HG03103 (cell line): Measurements from ENCODE around the gene TDRD3.
A peak's percentile ranks its signal among the peaks of the same experiment; 100 is the strongest.
"Not testable (repeated sequence)": the region's sequence is repeated elsewhere in the genome, so short reads cannot be mapped to it uniquely, and the experiment has no call there.

ENCODE experiments used
- ATAC-seq: cut with Tn5 transposase; IDR thresholded peaks from one replicate; pipeline ENCODE4 v1.9.1; 2021; ENCODE audit warnings: low read depth; ENCODE audit not compliant: unreplicated experiment

Gene TDRD3

DNA sequence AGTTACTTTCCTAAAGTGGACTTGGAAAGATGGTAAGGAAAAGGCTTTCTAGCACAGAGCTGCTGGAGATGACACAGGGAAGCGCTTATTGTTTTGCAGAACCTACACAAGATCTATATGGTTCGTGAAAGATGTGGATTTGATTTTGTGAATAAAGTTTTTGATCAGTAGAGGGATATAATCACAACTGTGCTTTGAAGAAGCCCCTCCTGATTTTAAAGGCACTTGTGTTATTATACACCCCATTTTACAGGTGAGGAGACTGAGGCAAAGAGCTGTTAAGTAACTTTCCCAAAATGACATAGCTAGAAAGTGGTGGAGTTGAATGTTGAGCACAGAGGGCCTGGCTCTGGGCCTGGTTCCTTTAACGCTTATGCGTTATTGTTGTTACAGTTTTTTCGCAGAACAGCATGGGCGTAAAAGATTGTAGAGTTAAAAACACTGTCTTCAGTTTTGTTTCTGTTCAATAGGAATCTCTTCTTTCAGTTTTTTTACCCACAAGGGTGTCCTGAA, 1.4 kb downstream of the TDRD3 start:
- no peak for ATAC-seq

DNA sequence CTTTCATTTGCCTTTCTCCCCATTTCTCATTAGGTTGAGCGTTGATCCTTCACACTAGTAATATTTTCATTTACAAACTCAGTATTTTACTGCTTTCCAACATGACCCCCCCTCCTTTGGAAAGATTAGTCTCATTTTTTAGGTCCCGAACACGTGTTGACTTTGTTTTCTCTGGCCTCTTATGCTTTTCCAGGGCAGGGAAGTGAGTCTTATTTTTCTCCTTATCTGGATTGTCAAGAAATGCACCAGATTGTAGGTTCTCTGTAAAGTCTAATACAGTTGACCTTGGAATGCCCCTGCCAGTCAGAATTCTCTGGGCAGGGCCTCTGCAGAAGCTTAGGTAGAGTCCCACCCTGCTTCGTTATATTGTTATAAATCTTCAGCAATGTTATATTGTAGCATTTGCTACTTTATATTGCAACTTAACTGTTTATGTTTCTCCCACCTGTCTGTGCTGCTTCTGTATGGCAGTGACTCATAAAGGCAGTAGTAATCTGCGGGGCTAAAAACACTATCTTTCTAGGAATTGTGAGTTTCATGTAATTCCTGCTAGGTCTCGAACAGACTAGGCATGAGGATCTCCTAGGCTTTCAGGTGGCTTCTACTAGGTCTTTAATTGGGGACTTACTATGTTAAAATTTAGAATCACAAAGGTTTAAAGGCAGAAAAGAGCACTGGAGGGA, 2.0 kb downstream of the TDRD3 start:
- ATAC-seq, result no peak

DNA sequence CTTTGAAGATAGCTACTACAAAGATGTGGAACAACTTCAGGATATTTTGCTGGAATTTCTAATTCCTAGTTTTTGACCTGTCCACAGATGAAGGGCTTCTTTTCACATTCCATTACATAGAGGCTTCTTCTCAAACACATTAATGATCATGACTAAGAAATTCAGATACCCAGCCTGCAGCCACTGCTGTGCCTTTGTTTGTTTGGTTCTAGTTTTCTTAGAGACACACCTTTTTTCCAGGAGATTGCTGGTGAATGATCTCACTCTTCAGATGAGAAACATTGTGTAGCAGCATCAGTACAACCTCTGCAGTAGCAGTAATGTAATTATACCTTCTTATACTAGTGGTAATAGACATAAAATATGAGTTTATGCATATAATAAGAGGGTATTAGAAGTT, 5.0 kb downstream of the TDRD3 start:
- ATAC-seq, result no peak

DNA sequence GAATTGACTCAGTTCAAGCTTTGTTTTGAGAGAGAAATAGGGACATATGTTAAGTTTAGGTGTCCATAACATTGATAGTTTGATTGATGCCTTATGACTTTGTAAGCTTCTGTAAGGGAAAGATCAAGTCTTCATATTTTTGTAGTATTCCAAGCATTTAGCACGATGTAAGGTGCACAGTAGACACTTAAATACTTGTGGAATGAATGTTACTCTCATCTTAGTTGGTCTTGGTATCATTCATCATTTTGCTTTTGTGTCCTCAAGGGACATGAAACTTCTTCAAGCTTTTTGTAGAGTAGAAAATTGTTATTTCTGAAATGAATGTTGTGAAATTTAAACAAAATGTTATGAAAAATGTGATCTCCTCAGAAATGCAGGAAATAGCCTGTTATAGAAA, 10.1 kb downstream of the TDRD3 start:
- no peak for ATAC-seq

DNA sequence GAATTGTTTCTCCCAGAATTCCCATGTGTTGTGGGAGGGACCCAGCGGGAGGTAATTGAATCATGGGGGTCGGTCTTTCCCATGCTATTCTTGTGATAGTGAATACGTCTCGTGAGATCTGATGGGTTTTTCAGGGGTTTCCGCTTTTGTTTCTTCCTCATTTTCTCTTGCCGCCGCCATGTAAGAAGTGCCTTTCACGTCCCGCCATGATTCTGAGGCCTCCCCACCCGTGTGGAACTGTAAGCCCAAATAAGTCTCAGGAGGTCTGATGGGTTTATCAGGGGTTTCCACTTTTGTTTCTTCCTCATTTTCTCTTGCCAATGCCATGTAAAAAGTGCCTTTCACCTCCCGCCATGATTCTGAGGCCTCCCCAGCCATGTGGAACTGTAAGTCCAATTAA, 10.8 kb downstream of the TDRD3 start:
- not testable (repeated sequence) for ATAC-seq

DNA sequence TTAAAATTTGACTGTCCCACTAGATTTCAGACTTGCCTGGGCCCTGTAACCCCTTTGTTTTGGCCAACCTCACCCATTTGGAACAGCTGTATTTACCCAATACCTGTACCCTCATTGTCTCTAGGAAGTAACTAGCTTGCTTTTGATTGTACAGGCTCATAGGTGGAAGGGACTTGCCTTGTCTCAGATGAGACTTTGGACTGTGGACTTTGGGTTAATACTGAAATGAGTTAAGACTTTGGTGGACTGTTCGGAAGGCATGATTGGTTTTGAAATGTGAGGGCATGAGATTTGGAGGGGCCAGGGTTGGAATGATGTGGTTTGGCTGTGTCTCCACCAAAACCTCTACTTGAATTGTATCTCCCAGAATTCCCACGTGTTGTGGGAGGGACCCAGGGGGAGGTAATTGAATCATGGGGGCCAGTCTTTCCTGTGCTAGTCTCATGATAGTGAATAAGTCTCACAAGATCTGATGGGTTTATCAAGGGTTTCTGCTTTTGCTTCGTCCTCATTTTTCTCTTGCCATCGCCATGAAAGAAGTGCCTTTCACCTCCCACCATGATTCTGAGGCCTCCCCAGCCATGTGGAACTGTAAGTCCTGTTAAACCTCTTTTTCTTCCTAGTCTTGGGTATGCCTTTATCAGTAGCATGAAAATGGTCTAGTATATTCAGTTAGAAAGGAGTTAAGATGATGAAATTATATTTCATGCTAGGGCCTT, 12.7 kb downstream of the TDRD3 start:
- ATAC-seq, result not testable (repeated sequence)

DNA sequence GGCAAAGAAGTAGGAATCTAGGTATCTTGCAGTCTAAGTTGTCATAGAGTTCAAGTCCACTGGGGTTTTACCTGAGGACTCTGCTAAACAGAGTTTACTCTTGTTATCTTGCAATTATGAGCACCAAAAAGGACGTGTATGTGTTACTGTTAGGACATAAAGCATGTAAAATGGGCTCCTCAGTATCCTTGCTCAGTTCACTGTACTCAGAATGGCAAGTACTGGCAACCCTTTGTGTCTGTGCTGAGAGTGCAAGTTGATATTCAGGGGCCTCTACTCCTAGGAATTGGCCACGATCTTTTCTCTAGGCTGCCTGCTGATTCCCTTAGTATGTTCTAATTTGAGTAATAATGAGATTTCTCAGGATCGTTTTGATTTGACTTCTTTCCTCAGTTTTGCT, 13.3 kb downstream of the TDRD3 start:
- no peak for ATAC-seq

DNA sequence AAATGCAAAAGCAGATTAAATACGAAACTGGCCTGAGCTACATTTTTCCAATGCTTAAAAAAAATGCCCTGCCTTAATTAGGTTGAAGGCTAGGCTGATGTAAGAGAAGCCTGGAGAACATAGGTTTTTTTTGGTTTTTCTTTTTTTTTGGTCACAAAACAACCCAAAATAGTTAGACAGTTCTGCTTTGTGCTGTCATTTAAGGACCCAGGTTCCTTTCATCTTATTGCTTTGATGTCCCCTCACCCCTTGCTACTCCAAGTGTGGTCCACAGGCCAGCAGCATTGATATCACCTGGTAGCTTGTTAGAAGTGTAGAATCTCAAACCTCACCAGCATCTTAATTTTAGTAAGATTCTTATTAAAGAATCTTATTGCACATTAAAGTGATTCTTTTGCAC, 14.4 kb downstream of the TDRD3 start:
- ATAC-seq, result no peak

DNA sequence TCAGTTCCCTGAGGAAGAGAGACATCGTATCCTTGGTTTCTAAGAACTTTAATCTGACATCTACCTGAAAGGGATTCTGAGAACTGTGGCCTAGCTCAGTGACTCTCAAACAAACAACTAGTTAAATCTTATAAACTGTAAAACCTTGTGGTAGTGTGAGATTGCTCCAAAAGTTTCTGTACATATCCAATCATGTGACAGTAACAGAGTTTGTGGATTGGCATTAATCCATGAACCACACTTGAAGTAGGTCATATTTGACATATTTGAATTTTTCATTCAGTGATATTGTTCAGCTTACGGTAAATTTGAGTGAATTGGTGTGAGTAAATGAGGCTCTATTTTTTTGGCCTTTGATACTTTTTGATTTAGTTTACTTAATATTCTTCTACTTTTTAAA, 15.0 kb downstream of the TDRD3 start:
- ATAC-seq, result no peak

DNA sequence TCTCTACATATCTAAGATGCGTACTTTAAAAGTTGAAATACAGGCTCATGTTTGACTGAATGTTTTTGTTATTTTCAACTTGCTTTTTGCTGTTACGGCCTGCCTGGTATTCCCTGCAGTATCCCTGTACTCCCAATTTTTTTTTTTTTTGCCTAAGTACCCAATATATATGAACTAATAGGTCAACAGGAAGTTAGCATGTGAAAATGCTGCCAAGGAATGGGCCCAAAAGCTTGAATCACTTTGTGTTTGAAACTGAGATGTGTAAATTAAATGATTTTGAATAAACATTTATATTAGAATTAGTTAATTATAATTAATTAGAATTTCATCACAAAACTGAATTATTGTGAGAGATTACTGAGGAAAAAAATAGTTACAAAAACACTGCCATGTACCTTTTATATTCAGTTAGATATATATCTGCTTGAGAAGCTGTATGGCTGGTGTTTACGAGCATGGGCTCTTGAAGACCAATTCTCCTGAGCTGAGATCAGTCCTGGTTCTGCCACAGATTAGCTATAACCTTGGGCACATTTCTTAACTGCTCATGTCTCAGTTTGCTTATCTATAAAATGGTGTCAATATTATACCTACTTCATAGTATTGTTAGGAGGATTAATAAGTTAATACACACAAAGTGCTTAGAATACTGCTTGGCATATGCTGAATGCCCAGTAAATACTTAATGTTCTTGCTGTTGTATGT, 16.0 kb downstream of the TDRD3 start:
- no peak for ATAC-seq

DNA sequence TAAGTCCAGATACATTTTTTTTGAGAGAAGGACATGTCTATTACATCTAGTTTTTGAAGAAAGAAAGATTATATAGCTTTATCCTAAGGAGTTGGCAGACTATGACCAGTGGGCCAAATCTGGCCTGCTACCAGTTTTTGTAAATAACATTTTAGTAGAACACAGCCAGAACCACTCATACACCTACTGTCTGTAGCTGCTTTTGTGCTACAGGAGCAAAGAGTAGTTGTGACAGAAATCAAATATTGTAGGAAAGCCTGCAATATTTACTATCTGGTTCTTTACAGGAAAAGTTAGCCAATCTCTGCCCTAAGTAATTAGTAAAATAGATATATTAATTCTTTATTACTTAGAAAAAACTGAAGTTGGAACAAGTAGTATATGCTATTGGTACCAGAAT, 17.2 kb downstream of the TDRD3 start:
- ATAC-seq, result no peak

DNA sequence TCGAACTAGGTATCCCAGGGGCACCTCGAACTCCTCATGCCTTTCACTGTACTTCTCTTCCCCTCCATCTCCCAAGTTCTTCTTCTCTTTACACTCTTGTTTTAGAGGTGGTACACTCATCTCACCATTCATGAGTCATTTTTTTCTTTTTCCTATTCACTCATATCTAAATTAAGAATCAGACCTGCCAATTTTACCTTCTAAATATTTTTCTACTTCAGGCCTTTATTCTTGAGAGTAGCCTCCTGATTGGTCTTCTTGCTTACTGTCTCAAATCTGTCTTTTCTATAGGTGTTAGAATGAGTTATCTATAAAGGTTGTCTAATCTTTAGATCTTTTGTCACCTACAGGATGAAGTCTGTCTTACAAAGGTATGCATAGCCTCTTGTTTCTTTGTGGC, 20.7 kb downstream of the TDRD3 start:
- no peak for ATAC-seq

DNA sequence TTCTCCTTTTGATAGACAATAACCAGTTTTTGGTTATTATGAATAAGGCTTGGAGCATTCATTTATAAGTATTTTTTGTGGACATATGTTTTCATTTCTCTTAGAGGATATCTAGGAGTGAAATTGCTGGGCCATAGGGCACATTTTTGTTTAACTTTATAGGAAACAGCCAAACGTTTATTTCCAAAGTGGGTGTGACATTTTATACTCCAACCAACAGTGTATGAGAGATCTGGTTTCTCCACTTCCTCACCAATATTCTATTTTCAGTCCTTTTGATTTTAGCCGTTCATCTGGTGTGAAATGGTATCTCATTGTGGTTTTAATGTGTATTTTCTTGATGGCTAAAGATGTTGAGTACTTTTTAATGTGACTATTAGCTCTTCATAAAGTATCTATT, 21.9 kb downstream of the TDRD3 start:
- ATAC-seq, result no peak

DNA sequence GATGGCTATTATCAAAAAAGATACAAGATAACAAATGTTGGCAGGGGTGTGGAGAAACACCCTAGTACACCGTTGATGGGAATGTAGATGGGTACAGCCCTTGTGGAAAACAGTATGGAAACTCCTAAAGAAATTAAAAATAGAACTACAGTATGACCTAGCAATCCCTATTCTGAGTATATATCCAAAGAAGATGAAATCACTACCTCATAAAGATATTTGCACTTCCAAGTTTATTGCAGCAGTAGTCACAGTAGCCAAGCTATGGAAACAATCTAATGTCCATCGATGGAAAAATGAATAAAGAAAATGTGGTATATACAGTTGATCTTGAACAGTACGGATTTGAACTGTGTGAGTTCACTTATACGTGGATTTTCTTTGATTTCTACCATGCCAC, 28.3 kb downstream of the TDRD3 start:
- no peak for ATAC-seq

DNA sequence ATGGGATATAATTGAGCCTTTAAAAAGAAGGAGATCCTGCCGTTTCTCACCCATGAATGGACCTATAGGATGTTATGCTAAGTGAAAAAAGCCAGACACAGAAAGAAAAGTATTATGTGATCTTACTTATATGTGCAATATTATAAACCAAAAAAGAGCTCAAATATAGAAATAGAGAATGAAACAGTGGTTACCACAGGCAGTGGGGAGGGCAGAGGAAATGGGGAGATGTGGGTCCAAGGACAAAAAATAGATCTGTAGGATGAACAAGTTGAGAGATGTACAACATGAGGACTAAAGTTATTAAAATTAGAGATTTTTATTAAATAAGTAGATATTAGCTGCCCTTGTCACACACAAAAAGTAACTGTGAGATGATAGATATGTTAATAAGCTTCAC, 29.1 kb downstream of the TDRD3 start:
- no peak for ATAC-seq

DNA sequence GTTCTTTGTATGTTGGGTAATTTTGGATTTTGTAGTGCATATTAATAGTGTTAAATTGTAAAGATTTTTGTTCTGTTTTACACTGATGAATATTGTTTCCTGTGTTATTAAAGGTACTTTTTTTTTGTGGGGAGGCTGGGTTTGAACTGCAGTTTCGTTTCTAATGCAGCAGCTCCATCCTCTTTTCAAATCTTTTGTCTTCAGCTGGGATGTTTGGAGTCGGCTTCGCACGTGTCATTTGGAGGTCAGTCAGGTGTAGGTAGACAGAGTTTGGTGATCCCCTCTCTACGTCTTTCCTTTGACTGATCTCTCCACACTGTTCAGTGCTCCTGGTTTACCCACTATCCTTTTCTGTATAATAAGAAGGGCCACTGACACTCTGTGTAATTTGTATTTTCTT, 30.3 kb downstream of the TDRD3 start:
- ATAC-seq, result no peak

DNA sequence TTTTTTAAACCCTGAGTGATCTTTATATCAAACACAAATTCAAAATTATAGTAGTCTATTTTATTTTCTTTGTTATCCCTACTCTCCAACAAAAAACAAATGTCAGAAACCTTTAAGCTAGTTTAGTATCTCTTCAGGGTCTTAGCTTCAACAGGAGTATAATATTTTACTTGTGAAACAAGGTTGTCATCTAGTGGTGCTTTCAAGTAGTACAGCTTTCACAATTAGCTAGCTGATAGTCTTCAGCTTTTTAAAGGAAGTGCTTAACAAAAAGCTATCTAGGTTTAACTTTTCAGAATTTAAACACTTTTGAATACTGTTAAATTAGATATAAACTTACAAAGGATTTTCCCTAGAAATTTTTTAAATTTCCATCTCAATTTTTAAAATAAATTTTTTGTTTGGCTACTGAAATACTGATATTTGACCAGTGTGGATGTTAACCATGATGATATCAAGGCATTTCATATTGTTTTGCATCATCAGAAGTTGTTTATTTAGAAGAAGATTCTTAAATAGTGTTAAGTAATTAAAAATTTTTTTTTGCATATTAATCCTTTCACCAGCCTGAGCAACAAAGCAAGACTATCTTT, 34.2 kb downstream of the TDRD3 start:
- peak; percentile 75 for ATAC-seq

DNA sequence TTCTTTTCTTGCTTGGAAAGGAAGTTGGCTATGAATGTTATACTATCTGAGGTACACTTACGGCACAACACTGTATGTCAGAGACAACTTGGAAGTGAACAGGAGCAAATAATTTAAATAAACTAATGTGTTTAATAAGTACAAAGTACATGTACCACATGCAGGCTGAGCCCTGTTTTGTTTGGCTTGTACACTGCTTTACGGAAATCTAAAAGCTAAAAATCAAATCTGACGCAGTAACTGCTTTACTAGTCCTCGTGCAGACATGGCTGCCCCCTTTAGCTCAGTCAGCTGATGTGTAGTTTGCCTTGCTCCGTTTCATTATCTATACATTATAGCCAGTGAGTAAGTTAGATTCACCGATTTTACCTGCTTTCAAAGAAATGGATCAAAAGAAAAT, 36.5 kb downstream of the TDRD3 start:
- no peak for ATAC-seq

DNA sequence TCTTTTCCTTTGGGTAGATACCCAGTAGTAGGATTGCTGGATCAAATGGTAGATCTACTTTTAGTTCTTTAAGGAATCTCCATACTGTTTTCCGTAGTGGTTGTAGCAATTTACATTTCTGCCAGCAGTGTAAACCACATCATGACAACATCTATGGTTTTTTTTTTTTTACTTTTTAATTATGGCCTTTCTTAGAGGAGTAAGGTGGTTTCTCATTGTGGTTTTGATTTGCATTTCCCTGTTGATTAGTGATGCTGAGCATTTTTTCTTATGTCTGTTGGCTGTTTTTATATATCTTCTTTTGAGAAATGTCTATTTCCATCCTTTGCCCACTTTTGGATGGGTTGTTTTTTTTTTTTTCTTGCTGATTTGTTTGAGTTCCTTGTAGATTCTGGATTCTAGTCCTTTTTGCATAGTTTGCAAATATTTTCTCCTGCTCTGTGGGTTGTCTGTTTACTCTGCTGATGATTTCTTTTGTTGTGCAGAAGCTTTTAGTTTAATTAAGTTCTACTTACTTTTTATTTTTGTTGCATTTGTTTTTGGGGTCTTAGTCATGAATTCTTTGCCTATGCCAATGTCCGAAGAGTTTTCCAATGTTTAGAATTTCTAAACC, 38.8 kb downstream of the TDRD3 start:
- no peak for ATAC-seq

DNA sequence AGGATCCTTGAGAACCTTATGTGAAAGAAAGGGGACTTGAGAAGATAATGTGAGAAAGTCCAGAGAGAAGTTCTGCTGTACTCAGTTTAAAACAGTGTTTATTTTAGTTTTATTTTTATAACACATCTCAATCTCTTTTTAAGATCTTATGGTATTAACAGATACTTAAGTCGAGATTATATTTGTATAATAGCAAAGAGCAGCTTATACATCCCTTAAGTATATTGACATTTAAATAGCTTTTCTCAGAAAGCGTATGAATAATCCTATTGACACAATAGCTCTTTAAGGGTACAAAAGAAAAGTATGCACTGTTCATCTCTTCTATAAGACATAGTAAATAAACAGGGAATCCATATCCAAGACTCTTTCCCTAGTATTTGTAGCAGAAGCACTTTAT, 42.2 kb downstream of the TDRD3 start:
- ATAC-seq, result no peak

DNA sequence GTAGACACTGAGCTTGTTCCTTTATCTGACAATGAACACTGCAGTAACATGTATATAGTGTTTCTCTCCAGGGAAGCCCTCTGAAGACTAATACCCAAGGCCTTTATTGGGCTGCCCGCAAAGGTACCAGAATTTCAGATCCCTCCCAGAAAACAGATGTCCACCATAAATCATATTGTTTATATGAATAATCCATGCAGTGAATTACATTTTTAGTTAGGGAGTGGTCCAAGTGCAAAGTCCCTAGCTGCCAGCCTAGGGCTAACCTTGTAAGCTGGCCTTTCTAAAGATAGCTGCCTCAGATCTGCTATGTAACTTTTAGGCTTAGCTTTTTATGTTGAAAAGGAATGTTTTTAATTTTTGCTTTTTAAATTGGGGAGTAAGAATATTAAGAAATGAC, 44.7 kb downstream of the TDRD3 start:
- ATAC-seq, result no peak
